Measurements from ENCODE around the gene TAOK1. TPM values are rescaled to one million over a fixed set of nuclear protein-coding genes. Genes with fewer than 3 reads are reported as not detected.
A peak's percentile ranks its signal among the peaks of the same experiment; 100 is the strongest.

The TAOK1 gene
- total RNA-seq, 3 donors from 2014 or later (not counting 1 experiment from before 2014, with no cell fraction given): 55.4 to 76.9 (median 70.0) TPM

DNA sequence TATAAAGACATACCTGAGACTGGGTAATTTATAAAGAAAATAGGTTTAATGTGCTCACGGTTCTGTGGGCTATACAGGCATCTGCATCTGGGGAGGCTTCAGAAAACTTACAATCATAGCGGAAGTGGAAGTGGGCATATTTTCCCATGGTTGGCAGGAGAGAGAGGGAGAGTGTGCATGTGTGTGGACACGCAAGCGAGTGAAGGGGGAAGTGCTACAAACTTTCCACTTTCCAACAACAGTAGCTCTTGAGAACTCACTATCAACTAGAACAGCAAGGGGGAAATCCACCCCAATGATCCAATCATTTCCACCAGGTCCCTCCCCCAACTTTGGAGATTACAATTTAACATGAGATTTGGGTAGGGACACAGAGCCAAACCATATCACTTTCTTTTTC is 11.1 kb downstream of the TAOK1 start:
- Histone ChIP-seq H3K4me3 (ENCODE audit: low read length) (no peak overlapping the region), H3K27me3 (ENCODE audit: control insufficient read depth, insufficient read depth, low read length) (no peaks in the 10 kb centered on the region), H3K27ac (ENCODE audit: low read length) (no peak overlapping the region), H3K36me3 (ENCODE audit: control insufficient read depth, insufficient read depth, low read length) (peaks cover 15% of the 10 kb centered on the region), H3K4me1 (ENCODE audit: control insufficient read depth, insufficient read depth, low read length) (peaks cover 3% of the 10 kb centered on the region), H3K9me3 (ENCODE audit: control insufficient read depth, insufficient read depth, low read length) (no peaks in the 10 kb centered on the region)
- DNase-seq (no peak), ATAC-seq (no peak)
- no peaks in the 10 kb centered on the region for H3K9me3 Mint-ChIP-seq
- TF ChIP-seq, protein P1, sequence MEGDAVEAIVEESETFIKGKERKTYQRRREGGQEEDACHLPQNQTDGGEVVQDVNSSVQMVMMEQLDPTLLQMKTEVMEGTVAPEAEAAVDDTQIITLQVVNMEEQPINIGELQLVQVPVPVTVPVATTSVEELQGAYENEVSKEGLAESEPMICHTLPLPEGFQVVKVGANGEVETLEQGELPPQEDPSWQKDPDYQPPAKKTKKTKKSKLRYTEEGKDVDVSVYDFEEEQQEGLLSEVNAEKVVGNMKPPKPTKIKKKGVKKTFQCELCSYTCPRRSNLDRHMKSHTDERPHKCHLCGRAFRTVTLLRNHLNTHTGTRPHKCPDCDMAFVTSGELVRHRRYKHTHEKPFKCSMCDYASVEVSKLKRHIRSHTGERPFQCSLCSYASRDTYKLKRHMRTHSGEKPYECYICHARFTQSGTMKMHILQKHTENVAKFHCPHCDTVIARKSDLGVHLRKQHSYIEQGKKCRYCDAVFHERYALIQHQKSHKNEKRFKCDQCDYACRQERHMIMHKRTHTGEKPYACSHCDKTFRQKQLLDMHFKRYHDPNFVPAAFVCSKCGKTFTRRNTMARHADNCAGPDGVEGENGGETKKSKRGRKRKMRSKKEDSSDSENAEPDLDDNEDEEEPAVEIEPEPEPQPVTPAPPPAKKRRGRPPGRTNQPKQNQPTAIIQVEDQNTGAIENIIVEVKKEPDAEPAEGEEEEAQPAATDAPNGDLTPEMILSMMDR (IDR thresholded peaks at IDR 0.05): no peak
- 83% methylated on average over 2 of the region's 4 CpGs for WGBS (ENCODE audit: insufficient coverage)
- intact Hi-C loops (cut with micrococcal nuclease): no loop called here
- H3K4me3 Mint-ChIP-seq: no peak overlapping the region
- H3K27me3 Mint-ChIP-seq (ENCODE audit: low read depth in 2 of 2): no peaks in the 10 kb centered on the region
- peak overlapping the region; percentile 12 to 65 for H3K27ac Mint-ChIP-seq
- H3K36me3 Mint-ChIP-seq: peaks cover 6% of the 10 kb centered on the region
- H3K4me1 Mint-ChIP-seq: peaks cover 28 to 31% of the 10 kb centered on the region in 2 donors

DNA sequence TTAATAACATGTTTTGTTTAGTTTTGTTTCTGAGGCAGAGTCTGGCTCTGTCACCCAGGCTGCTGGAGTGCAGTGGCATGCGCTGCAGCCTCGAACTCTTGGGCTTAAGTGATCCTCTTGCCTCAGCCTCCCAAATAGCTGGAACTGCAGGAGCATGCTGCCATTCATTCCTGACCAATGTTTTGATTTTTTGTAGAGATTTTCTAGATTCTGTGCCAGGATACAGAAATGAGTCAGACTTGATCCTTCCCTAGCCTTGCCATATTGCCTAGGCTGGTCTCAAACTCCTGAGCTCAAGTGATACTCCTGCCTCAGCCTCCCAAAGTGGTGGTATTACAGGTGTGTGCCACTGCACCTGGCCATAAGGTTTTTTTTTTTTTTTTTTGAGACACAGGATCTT is 17.7 kb downstream of the TAOK1 start:
- TF ChIP-seq, protein P1 (IDR thresholded peaks at IDR 0.05): no peak
- Histone ChIP-seq H3K4me3 (ENCODE audit: low read length) (no peak overlapping the region), H3K27ac (ENCODE audit: low read length) (no peak overlapping the region), H3K9me3 (ENCODE audit: control insufficient read depth, insufficient read depth, low read length) (no peaks in the 10 kb centered on the region), H3K27me3 (ENCODE audit: control insufficient read depth, insufficient read depth, low read length) (no peaks in the 10 kb centered on the region), H3K4me1 (ENCODE audit: control insufficient read depth, insufficient read depth, low read length) (peaks cover 3% of the 10 kb centered on the region), H3K36me3 (ENCODE audit: control insufficient read depth, insufficient read depth, low read length) (peaks cover 4% of the 10 kb centered on the region)
- Mint-ChIP-seq H3K36me3 (no peaks in the 10 kb centered on the region), H3K27ac (peak overlapping the region in 1 of 2 donors; percentile 63), H3K4me1 (peaks cover 39 to 54% of the 10 kb centered on the region in 2 donors), H3K4me3 (no peak overlapping the region), H3K27me3 (ENCODE audit: low read depth in 2 of 2) (no peaks in the 10 kb centered on the region), H3K9me3 (no peaks in the 10 kb centered on the region)
- 95% methylated on average over 2 of the region's 2 CpGs for WGBS (ENCODE audit: insufficient coverage)
- DNase-seq (no peak), ATAC-seq (no peak)
- intact Hi-C loops (cut with micrococcal nuclease): no loop called here

DNA sequence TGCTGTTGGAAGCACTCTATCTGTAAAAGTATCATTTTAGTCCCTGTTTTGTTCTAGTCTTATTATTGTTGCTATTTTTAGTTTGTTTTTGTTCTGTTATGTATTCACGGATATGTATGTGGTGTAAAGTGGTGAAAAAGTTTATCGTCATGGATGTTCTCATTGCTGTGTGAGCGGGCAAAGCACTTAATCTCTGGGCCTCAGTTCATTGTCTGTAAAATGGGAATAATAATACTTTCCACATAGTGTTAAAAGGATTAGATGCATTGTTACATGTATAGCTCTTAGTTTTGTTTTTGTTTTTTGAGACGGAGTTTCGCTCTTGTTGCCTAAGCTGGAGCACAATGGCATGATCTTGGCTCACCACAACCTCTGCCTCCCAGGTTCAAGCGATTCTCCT is 19.8 kb downstream of the TAOK1 start:
- Histone ChIP-seq H3K27me3 (ENCODE audit: control insufficient read depth, insufficient read depth, low read length) (no peaks in the 10 kb centered on the region), H3K4me3 (ENCODE audit: low read length) (no peak overlapping the region), H3K27ac (ENCODE audit: low read length) (no peak overlapping the region), H3K36me3 (ENCODE audit: control insufficient read depth, insufficient read depth, low read length) (no peaks in the 10 kb centered on the region), H3K4me1 (ENCODE audit: control insufficient read depth, insufficient read depth, low read length) (peaks cover 3% of the 10 kb centered on the region), H3K9me3 (ENCODE audit: control insufficient read depth, insufficient read depth, low read length) (no peaks in the 10 kb centered on the region)
- no peaks in the 10 kb centered on the region for H3K36me3 Mint-ChIP-seq
- ATAC-seq (no peak), DNase-seq (no peak)
- 92% methylated on average over 6 of the region's 6 CpGs for WGBS (ENCODE audit: insufficient coverage)
- intact Hi-C loops (cut with micrococcal nuclease): no loop called here
- H3K4me3 Mint-ChIP-seq: no peak overlapping the region
- peak overlapping the region; percentile 9 to 17 for H3K27ac Mint-ChIP-seq
- no peaks in the 10 kb centered on the region for H3K9me3 Mint-ChIP-seq
- H3K4me1 Mint-ChIP-seq: peaks cover 47 to 48% of the 10 kb centered on the region in 2 donors
- TF ChIP-seq, protein P1 (IDR thresholded peaks at IDR 0.05): no peak
- no peaks in the 10 kb centered on the region for H3K27me3 Mint-ChIP-seq (ENCODE audit: low read depth in 2 of 2)
